ENCODE measurements around the gene ABO. TPM values are rescaled to one million over a fixed set of nuclear protein-coding genes. Genes with fewer than 3 reads are reported as not detected.
"Not testable (repeated sequence)": the region's sequence is repeated elsewhere in the genome, so short reads cannot be mapped to it uniquely, and the experiment has no call there.

The ABO gene
- total RNA-seq, 1 donor from 2014 or later, result 0.51 TPM

GRCh38 chr9:133223159-133223756 is 51.7 kb downstream of the ABO start:
- DNase-seq, result not testable (repeated sequence)

GRCh38 chr9:133221994-133222393 is 53.0 kb downstream of the ABO start:
- DNase-seq, result not testable (repeated sequence)

- no peak for DNase-seq
Measured at GRCh38 chr9:133221177-133221809, 53.7 kb downstream of the ABO start.

DNA sequence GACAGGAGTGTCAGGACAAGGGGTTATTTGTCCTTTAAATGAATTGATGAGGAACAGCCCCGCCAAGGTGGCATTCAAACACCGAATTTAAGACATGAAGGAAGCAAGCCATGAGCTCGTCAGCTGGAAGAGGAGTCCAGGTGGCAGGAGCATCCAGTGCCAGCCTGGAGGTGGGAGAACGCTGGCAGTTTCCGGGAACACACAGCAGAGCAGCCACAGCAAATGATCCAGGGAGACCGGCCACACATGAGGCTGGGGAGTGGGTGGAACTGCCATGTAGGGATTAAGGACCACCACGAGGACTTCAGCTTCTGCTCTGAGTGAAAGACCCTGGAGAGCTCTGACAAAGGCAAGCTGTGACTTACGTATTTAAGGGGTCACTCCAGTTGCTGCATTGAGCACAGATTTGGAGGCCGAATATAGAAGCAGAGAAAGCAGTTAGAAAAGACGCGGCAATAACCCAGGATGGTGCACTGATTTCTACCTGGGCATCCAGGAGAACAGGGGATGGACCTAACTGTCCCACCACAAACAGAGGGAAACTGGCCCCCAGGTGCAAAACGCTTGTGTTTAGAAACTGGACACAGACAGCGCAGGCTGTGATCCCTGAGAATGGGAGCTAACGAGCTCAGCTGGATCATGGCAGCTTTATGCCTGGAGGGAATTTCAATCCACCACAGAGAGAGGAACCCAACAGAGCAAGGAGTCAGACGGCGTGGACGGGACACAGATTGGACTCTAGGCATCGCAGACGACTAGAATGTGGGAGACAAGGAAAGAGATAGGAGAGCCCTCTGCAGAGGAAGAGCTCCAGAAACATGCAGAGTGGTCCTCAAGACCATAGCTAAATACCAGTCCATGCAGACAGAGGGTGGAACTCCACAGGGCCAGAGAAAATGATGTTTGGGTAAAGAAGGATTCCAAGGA is 56.7 kb downstream of the ABO start:
- not testable (repeated sequence) for DNase-seq

- DNase-seq, result not testable (repeated sequence)
Measured at GRCh38 chr9:133217333-133217988, 57.5 kb downstream of the ABO start.

DNA sequence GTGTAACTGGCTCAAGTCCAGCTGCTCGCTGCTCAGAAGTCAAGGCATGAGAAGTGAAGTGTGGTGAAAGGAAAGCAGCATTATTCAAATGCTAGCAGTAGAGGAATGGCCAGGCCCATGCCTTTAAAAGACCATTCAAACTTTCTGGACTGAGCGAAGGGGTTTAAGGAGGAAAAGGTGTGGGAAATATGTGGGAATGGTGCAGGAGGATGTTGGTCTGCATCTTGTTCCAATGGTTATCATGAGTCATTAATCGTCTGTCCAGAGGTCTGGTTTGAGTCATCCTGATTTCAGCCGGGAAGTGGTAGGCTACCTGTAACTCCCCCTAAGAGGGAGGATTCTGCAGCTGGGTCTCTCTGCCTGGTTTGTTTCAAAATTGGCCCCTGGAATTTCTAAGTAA is 60.7 kb downstream of the ABO start:
- not testable (repeated sequence) for DNase-seq

DNA sequence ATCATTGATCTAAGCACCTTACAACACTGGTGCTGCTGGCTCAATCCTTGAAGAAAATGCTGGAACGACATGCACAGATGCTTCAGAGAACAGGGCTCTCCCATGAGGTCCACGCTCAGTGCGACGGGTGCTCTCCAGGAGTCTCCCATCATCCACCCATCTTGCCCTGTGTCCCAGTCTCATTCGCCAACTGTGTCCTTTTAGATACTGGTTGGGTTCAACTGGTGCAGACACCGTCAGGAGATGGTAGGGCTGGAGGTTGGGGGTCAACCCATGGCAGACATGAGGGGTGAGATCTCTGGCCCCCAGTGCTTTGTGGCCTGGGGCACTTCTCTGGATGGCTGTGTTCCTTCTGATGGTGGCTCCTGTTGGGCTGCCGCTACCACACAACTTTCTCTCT is 64.4 kb downstream of the ABO start:
- DNase-seq, result no peak

DNA sequence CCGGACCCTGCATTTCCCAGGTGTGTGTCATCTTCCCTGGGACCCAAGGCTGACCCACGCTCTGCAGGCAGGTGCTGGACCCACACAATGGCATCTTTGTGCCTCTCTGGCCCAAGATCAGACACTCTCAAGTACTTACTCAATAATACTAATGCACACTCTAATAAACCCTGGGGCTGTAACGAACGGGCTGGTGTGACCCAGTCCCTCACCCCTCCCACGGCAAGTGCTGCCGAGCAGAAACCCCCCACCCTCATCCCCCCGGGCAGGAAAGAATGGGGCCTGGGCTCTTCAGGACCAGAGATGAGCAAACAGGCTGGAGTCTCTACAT is 64.8 kb downstream of the ABO start:
- no peak for DNase-seq

DNA sequence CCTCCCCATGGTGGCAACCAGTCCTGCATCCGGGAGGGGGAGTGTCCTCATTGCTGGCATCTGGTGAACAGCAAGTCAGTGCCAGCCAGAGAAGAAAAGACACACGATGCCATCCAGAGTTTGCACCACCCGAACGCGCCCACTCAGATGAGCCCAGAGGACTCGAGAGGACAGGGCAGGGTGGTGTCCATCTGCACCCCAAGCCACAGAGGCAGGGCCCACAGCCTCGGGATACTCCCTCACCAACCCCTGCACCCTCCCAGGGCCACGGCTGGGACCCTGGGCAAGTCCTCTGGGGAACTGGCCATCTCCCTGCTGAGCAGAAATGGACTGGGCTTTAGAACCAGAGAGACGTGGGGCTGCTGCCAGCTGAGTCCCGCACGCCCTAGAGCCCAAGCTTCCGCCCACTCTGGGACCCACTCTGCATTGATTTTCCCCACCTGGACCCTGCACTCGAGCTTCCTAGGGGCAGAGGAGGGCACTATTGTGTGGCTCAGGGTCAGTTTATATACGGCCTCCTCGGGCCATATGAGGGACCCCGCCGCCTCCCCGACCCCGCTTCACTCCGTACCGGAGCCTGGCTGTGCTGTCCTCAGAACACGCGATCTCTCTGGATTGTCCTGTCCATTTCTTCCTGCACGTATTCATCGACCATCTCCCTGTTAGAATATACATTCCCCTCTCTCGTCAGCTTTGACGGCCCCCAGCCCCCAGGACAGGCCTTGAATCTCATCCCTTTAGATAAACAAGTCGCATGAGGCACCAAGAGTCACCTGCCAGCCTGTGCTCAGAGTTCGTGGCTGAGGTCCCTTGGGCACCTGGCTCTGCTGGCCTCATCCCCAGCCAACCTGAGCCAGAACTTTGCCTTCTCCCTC is 65.4 kb downstream of the ABO start:
- not testable (repeated sequence) for DNase-seq

- DNase-seq, result not testable (repeated sequence)
Measured at GRCh38 chr9:133208880-133209300, 66.1 kb downstream of the ABO start, which contains the start of gene OBP2B. Gene OBP2B (minus strand): TSS chr9:133209250. CDS start chr9:133209199, 51 bp downstream.

- not testable (repeated sequence) for DNase-seq
Measured at GRCh38 chr9:133208171-133208879, 66.7 kb downstream of the ABO start.

DNA sequence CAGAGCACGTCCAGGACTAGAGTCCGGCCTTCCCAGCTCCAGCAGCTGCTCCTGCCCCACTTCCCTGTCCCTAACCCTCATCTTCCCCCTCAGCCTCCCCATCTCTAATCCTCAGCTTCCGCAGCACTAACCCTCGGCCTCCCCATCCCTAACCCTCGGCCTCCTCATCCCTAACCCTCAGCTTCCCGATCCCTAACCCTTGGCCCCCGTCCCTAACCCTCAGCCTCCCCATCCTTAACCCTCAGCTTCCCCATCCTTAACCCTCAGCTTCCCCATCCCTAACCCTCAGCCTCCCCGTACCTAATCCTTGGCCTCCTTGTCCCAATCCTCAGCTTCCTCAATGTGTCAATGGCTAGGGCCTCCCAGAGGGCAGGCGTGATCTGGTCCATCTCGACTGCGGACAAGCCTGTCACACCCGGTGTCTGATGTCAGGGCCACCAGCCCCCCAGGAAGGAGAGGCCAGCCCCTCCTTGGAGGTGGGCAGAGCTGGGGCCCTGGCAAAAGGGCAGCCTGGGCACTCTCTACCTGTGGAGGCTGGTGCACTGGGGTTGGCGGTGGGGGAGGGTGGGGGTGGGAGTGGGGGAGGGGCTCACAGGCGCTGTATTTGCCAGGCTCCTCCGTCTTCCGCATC is 67.3 kb downstream of the ABO start:
- no peak for DNase-seq

GRCh38 chr9:133207021-133207531 is 67.9 kb downstream of the ABO start:
- DNase-seq, result no peak

- DNase-seq, result no peak
Measured at GRCh38 chr9:133205996-133206931, 68.7 kb downstream of the ABO start.

- DNase-seq, result not testable (repeated sequence)
Measured at GRCh38 chr9:133205481-133205887, 69.5 kb downstream of the ABO start.
